WTC11 (cell line): ENCODE results near the gene ANKRD24. TPM values are rescaled to one million over a fixed set of nuclear protein-coding genes. Genes with fewer than 3 reads are reported as not detected.

Experiments used
- ATAC-seq: fragments of 200-7000 bp; cut with Tn5 transposase; 2 replicates; pipeline ENCODE4 v1.10.0; 2021; ENCODE audit warnings: mild to moderate bottlenecking, moderate library complexity
- CTCF ChIA-PET: fragments of 300-600 bp; sonication (Branson Sonifier 250); formaldehyde crosslinking; loops from one replicate; lab custom pipeline; 2021; ENCODE audit warnings: antibody characterized with exemption; lab: Charles Lee
- POLR2A ChIA-PET: fragments of 350-600 bp; sonication (Branson Sonifier 250); formaldehyde crosslinking; loops from one replicate; lab custom pipeline; 2021; ENCODE audit warnings: antibody characterized with exemption; lab: Charles Lee
- DNase-seq: peaks from one replicate; pipeline ENCODE4 v3.0.0; 2021; ENCODE audit warnings: low spot score
- H3K27ac Mint-ChIP-seq: 2 replicates; pipeline ENCODE4 v1.8.0; 2021; ENCODE audit warnings: mixed read lengths
- H3K27me3 Mint-ChIP-seq: 2 replicates; pipeline ENCODE4 v1.8.0; 2021; ENCODE audit warnings: low read depth, mild to moderate bottlenecking, moderate library complexity, mixed read lengths
- H3K36me3 Mint-ChIP-seq: 2 replicates; pipeline ENCODE4 v1.8.0; 2021; ENCODE audit warnings: mixed read lengths
- H3K4me1 Mint-ChIP-seq: 2 replicates; pipeline ENCODE4 v1.8.0; 2022; ENCODE audit warnings: mixed read lengths
- H3K4me3 Mint-ChIP-seq: 2 replicates; pipeline ENCODE4 v1.8.0; 2021; ENCODE audit warnings: mild to moderate bottlenecking, moderate library complexity, mixed read lengths
- H3K9me3 Mint-ChIP-seq: 2 replicates; pipeline ENCODE4 v1.8.0; 2021; ENCODE audit warnings: mixed read lengths
- ATF2 ChIP-seq: sonication (generic); formaldehyde crosslinking; IDR thresholded peaks from 2 replicates; pipeline ENCODE4 v1.8.1; 2022; ENCODE audit warnings: low read depth, missing genetic modification reagents, borderline replicate concordance
- CTCF ChIP-seq: fragments of 200-600 bp; IDR thresholded peaks from 2 replicates; pipeline ENCODE4 v1.8.0; 2022; ENCODE audit warnings: antibody characterized with exemption
- FOXP1 ChIP-seq: sonication (generic); formaldehyde crosslinking; IDR thresholded peaks from 2 replicates; pipeline ENCODE4 v1.8.0; 2022; ENCODE audit warnings: missing genetic modification reagents, mild to moderate bottlenecking, moderate library complexity, borderline replicate concordance
- GTF2I ChIP-seq: fragments of 250-450 bp; sonication (Bioruptor Pico); conservative IDR thresholded peaks from 2 replicates; pipeline ENCODE4 v1.4.0; 2021; ENCODE audit warnings: mild to moderate bottlenecking
- HMGXB4 ChIP-seq: sonication (generic); formaldehyde crosslinking; IDR thresholded peaks from 2 replicates; pipeline ENCODE4 v1.8.1; 2023; ENCODE audit warnings: mild to moderate bottlenecking, moderate library complexity, missing genetic modification reagents
- IRF2 ChIP-seq: sonication (generic); formaldehyde crosslinking; IDR thresholded peaks from 2 replicates; pipeline ENCODE4 v1.8.0; 2022; ENCODE audit warnings: low read depth, missing genetic modification reagents, borderline replicate concordance
- MYBL2 ChIP-seq: sonication (generic); formaldehyde crosslinking; IDR thresholded peaks from 2 replicates; pipeline ENCODE4 v1.8.1; 2023; ENCODE audit warnings: mild to moderate bottlenecking, moderate library complexity, missing genetic modification reagents
- RELA ChIP-seq: sonication (generic); formaldehyde crosslinking; IDR thresholded peaks from 2 replicates; pipeline ENCODE4 v1.8.1; 2022; ENCODE audit warnings: missing genetic modification reagents, mild to moderate bottlenecking, borderline replicate concordance
- SOX15 ChIP-seq: fragments of 250-450 bp; sonication (Bioruptor Pico); IDR thresholded peaks from 2 replicates; pipeline ENCODE4 v1.9.0; 2021; ENCODE audit warnings: mild to moderate bottlenecking
- TEAD1 ChIP-seq: sonication (generic); formaldehyde crosslinking; IDR thresholded peaks from 2 replicates; pipeline ENCODE4 v1.8.0; 2022; ENCODE audit warnings: mild to moderate bottlenecking, missing genetic modification reagents
- TEAD4 ChIP-seq: sonication (generic); formaldehyde crosslinking; IDR thresholded peaks from 2 replicates; pipeline ENCODE4 v1.8.0; 2022; ENCODE audit warnings: mild to moderate bottlenecking, missing genetic modification reagents
- USF2 ChIP-seq: sonication (generic); formaldehyde crosslinking; IDR thresholded peaks from 2 replicates; pipeline ENCODE4 v1.8.1; 2023; ENCODE audit warnings: mild to moderate bottlenecking, missing genetic modification reagents, moderate library complexity
- ZNF121 ChIP-seq: sonication (generic); formaldehyde crosslinking; IDR thresholded peaks from 2 replicates; pipeline ENCODE4 v1.8.0; 2023; ENCODE audit warnings: missing genetic modification reagents
- ZNF263 ChIP-seq: sonication (generic); formaldehyde crosslinking; IDR thresholded peaks from 2 replicates; pipeline ENCODE4 v1.8.1; 2022; ENCODE audit warnings: low read depth, mild to moderate bottlenecking, moderate library complexity, missing genetic modification reagents
- ZNF317 ChIP-seq: sonication (generic); formaldehyde crosslinking; IDR thresholded peaks from 2 replicates; pipeline ENCODE4 v1.8.1; 2023; ENCODE audit warnings: low read depth, mild to moderate bottlenecking, moderate library complexity, missing genetic modification reagents, borderline replicate concordance
- ZNF396 ChIP-seq: fragments of 250-450 bp; sonication (Bioruptor Pico); IDR thresholded peaks from 2 replicates; pipeline ENCODE4 v1.8.0; 2021; ENCODE audit warnings: mild to moderate bottlenecking, moderate library complexity, borderline replicate concordance
- ZNF671 ChIP-seq: fragments of 250-450 bp; sonication (Bioruptor Pico); IDR thresholded peaks from 2 replicates; pipeline ENCODE4 v1.8.0; 2021; ENCODE audit warnings: mild to moderate bottlenecking
- total RNA-seq: library from RNA; stranded (reverse); gene quantifications from 3 replicates; pipeline ENCODE4 v1.2.3, GENCODE V29; 2021
- TF ChIP-seq, protein P1 (sequence below): sonication (generic); formaldehyde crosslinking; IDR thresholded peaks from 2 replicates; pipeline ENCODE4 v1.8.1; 2023; ENCODE audit warnings: mild to moderate bottlenecking, missing genetic modification reagents, moderate library complexity
- TF ChIP-seq, protein P2 (sequence below): sonication (generic); formaldehyde crosslinking; IDR thresholded peaks from 2 replicates; pipeline ENCODE4 v1.8.0; 2022; ENCODE audit warnings: mild to moderate bottlenecking, missing genetic modification reagents
- TF ChIP-seq, protein P3 (sequence below): sonication (generic); formaldehyde crosslinking; IDR thresholded peaks from 2 replicates; pipeline ENCODE4 v1.8.0; 2022; ENCODE audit warnings: mild to moderate bottlenecking, missing genetic modification reagents

Gene ANKRD24
- total RNA-seq, 1 experiment from 2014 or later, result 11.3 TPM

DNA sequence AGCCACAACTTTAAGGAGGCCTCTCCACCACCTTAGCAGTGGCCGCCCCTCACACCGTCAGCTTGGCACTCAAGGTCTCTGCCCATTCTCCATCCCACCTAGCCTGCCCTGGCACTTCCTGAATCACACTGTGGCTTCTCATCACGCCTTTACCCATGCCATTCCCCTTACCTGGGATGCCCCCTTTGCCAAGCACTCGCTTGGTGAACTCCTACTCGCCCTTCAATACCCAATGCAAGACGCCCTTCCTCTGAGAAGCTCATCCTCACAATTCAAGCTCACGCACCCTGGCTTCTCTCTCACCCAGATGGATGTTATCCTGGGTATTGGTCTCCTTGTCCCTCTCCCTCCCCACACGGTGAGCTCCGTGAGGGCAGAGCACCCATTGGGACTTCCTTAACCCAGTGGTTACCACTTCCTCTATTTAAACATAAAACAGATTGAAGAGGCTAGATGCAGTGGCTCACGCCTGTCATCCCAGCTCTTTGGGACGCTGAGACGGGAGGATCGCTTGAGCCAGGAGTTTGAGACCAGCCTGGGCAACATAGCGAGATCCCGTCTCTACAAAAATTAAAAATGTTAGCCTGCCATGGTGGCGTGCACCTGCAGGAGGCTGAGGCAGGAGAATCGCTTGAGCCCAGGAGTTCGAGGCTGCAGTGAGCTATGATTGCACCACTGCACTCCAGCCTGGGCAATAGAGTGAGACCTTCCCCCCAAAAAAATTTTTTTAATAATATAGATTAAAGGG lies 83.9 kb downstream of the ANKRD24 start:
- no peaks in the 10 kb centered on the region for H3K9me3 Mint-ChIP-seq
- H3K36me3 Mint-ChIP-seq, result peaks cover 14% of the 10 kb centered on the region
- DNase-seq (no peak), ATAC-seq (no peak)
- H3K4me1 Mint-ChIP-seq, result no peaks in the 10 kb centered on the region; the same call in 1 of the 2 replicates
- H3K4me3 Mint-ChIP-seq, result no peak overlapping the region
- no peak overlapping the region for H3K27ac Mint-ChIP-seq
- POLR2A ChIA-PET, result interaction anchor here (0.7 to 1.7 kb wide), 5 partner anchors 47 to 96 kb away, joined by 3 to 16 read pairs (median 5); partner anchors contain the start of gene MPND
- CTCF ChIA-PET, result interaction anchor here (0.6 to 4.5 kb wide), 70 partner anchors 10 to 413 kb away, joined by 3 to 187 read pairs (median 8); partner anchors contain the start of genes CHAF1A, EBI3, FSD1 and HDGFL2
- H3K27me3 Mint-ChIP-seq, result no peaks in the 10 kb centered on the region
- TF ChIP-seq HMGXB4 (CRISPR knock-in tag) (no peak), USF2 (CRISPR knock-in tag) (no peak), ZNF121 (CRISPR knock-in tag) (peak; percentile 59; the same call in 1 of the 2 replicates), TEAD4 (no peak), MYBL2 (no peak), TEAD1 (CRISPR knock-in tag) (no peak), ZNF396 (CRISPR knock-in tag) (no peak)
- TF ChIP-seq, protein P1, sequence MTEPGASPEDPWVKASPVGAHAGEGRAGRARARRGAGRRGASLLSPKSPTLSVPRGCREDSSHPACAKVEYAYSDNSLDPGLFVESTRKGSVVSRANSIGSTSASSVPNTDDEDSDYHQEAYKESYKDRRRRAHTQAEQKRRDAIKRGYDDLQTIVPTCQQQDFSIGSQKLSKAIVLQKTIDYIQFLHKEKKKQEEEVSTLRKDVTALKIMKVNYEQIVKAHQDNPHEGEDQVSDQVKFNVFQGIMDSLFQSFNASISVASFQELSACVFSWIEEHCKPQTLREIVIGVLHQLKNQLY (CRISPR knock-in tag), result no peak

DNA sequence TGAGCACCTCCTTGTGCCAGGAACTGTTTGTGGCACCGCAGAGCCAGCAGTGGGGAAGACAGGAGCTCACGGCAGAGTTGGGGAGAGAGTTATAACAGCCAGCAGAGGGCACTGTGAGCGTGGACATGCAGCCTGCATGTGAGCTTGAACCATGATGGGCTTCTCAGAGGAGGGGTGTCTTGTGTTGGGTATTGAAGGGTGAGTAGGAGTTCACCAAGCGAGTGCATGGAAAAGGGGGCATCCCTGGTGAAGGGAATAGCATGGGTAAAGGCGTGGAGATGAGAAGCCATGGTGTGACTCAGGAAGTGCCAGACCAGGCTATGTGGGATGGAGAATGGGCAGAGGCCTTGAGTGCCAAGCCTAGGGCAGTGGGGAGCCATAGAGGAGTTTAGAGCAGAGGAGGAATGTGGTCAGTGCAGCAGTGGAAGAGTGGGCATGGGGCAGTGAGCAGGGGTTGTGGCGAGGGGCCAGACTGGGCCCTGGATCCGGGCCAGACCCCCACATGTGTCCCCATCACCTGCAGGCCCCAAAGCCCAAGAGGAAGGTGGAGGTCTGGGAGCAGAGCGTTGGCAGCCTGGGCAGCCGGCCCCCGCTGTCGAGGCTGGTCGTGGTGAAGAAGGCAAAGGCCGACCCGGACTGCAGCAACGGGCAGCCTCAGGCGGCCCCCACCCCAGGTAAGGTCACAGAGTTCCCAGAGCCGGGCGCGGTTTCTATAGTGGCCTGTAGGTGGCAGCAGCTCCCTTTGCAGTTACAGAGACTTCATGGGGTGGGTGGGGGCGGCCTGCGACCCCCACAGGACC lies 84.8 kb downstream of the ANKRD24 start:
- Mint-ChIP-seq H3K36me3 (peaks cover 17% of the 10 kb centered on the region), H3K27me3 (no peaks in the 10 kb centered on the region), H3K9me3 (no peaks in the 10 kb centered on the region), H3K4me3 (no peak overlapping the region), H3K27ac (0 out of 2 replicates have a peak overlapping the region, but pooled peaks have one; percentile 5), H3K4me1 (no peaks in the 10 kb centered on the region; the same call in 1 of the 2 replicates)
- ATAC-seq (peak; percentile 93), DNase-seq (peak; percentile 88)
- no peak for TF ChIP-seq ZNF263 (CRISPR knock-in tag)
- no peak for TF ChIP-seq IRF2 (CRISPR knock-in tag)
- no peak for TF ChIP-seq ZNF671 (CRISPR knock-in tag)
- 0 out of 2 replicates have a peak, but pooled peaks have one; percentile 41 for TF ChIP-seq GTF2I (CRISPR knock-in tag)
- TF ChIP-seq ZNF317 (CRISPR knock-in tag), result no peak
- TF ChIP-seq, protein P2, sequence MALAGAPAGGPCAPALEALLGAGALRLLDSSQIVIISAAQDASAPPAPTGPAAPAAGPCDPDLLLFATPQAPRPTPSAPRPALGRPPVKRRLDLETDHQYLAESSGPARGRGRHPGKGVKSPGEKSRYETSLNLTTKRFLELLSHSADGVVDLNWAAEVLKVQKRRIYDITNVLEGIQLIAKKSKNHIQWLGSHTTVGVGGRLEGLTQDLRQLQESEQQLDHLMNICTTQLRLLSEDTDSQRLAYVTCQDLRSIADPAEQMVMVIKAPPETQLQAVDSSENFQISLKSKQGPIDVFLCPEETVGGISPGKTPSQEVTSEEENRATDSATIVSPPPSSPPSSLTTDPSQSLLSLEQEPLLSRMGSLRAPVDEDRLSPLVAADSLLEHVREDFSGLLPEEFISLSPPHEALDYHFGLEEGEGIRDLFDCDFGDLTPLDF (CRISPR knock-in tag), result no peak
- TF ChIP-seq RELA, result no peak
- TF ChIP-seq SOX15 (CRISPR knock-in tag), result no peak
- TF ChIP-seq ATF2, result no peak
- TF ChIP-seq, protein P3, sequence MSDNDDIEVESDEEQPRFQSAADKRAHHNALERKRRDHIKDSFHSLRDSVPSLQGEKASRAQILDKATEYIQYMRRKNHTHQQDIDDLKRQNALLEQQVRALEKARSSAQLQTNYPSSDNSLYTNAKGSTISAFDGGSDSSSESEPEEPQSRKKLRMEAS (CRISPR knock-in tag), result 0 out of 2 replicates have a peak, but pooled peaks have one; percentile 39
- no peak; the same call in 1 of the 2 replicates for TF ChIP-seq FOXP1
- peak; percentile 86 for TF ChIP-seq CTCF
- TF ChIP-seq HMGXB4 (CRISPR knock-in tag), result peak; percentile 51; the same call in 1 of the 2 replicates
- ChIA-PET POLR2A (interaction anchor here (0.6 to 1.7 kb wide), 9 partner anchors 46 to 1008 kb away, joined by 3 to 16 read pairs (median 5); partner anchors contain the start of gene MPND), CTCF (interaction anchor here (0.6 to 4.5 kb wide), 81 partner anchors 11 to 1152 kb away, joined by 3 to 187 read pairs (median 6); partner anchors contain the start of genes CHAF1A, EBI3, FSD1 and HDGFL2)
